OCI-LY7 (cell line): Measurements from ENCODE around the gene BAX. TPM values are rescaled to one million over a fixed set of nuclear protein-coding genes. Genes with fewer than 3 reads are reported as not detected.

ENCODE experiments used
- BruUV-seq: library from RNA; stranded (reverse); fragments of 400-500 nt; replicated peaks from 2 replicates; lab custom pipeline; 2021; lab: Mats Ljungman, UMichigan
- CTCF ChIA-PET: fragments of 300-600 bp; sonication (Branson Sonifier 250); formaldehyde crosslinking; loops from one replicate; lab custom pipeline; 2022; ENCODE audit warnings: antibody characterized with exemption; ENCODE audit not compliant: unreplicated experiment; lab: Charles Lee
- POLR2A ChIA-PET: fragments of 300-600 bp; sonication (Branson Sonifier 250); formaldehyde crosslinking; loops from one replicate; lab custom pipeline; 2022; ENCODE audit warnings: antibody characterized with exemption; lab: Charles Lee
- DNase-seq: peaks from one replicate; pipeline ENCODE4 v3.0.0-alpha.2; 2015; ENCODE audit warnings: low spot score
- H2AFZ ChIP-seq: fragments of 200-600 bp; sonication (generic), shearing (Covaris generic); 2 replicates; pipeline ENCODE4 v1.6.1; 2014; ENCODE audit warnings: mild to moderate bottlenecking, antibody characterized with exemption, low read length, moderate library complexity
- H3K27ac ChIP-seq: fragments of 200-600 bp; sonication (generic); 2 replicates; pipeline ENCODE4 v1.5.1; 2014; ENCODE audit warnings: mixed run types, low read depth, mild to moderate bottlenecking, moderate library complexity, low read length, inconsistent platforms; ENCODE audit not compliant: poor library complexity, severe bottlenecking
- H3K36me3 ChIP-seq: fragments of 200-600 bp; sonication (generic); 2 replicates; pipeline ENCODE4 v1.6.1; 2014; ENCODE audit warnings: mild to moderate bottlenecking, antibody characterized with exemption, low read length, moderate library complexity, mixed read lengths; ENCODE audit not compliant: insufficient read depth
- H3K4me1 ChIP-seq: fragments of 200-600 bp; sonication (generic); 2 replicates; pipeline ENCODE4 v1.5.1; 2014; ENCODE audit warnings: mild to moderate bottlenecking, low read length; ENCODE audit not compliant: insufficient read depth, poor library complexity, severe bottlenecking
- H3K4me2 ChIP-seq: fragments of 200-600 bp; sonication (generic); 2 replicates; pipeline ENCODE4 v1.6.1; 2014; ENCODE audit warnings: mild to moderate bottlenecking, low read length
- H3K4me3 ChIP-seq: fragments of 200-600 bp; sonication (generic); 2 replicates; pipeline ENCODE4 v1.5.1; 2014; ENCODE audit warnings: mild to moderate bottlenecking, low read depth, low read length; ENCODE audit not compliant: poor library complexity, severe bottlenecking
- H3K79me2 ChIP-seq: fragments of 200-600 bp; sonication (generic); 2 replicates; pipeline ENCODE4 v1.6.1; 2016; ENCODE audit warnings: low read depth, mild to moderate bottlenecking, low read length, moderate library complexity, mixed read lengths; ENCODE audit not compliant: insufficient read depth
- H3K9me2 ChIP-seq: fragments of 200-600 bp; sonication (generic); 2 replicates; pipeline ENCODE4 v1.6.1; 2016; ENCODE audit warnings: mild to moderate bottlenecking, low read length, mixed read lengths; ENCODE audit not compliant: insufficient read depth
- H3K9me3 ChIP-seq: fragments of 200-600 bp; sonication (generic); 2 replicates; pipeline ENCODE4 v1.6.1; 2014; ENCODE audit warnings: mild to moderate bottlenecking, mixed run types, low read length, mixed read lengths
- H4K20me1 ChIP-seq: fragments of 200-600 bp; sonication (generic); 2 replicates; pipeline ENCODE4 v1.6.1; 2014; ENCODE audit warnings: mild to moderate bottlenecking, antibody characterized with exemption, low read length, moderate library complexity, mixed read lengths; ENCODE audit not compliant: insufficient read depth
- CTCF ChIP-seq: fragments of 200-600 bp; sonication (generic); conservative IDR thresholded peaks from 2 replicates; pipeline ENCODE4 v1.5.1; 2014; ENCODE audit warnings: mild to moderate bottlenecking, antibody characterized with exemption, low read length, moderate library complexity, mixed read lengths
- EZH2phosphoT487 ChIP-seq: fragments of 200-600 bp; sonication (generic); IDR thresholded peaks from 2 replicates; pipeline ENCODE4 v1.6.1; 2018; ENCODE audit warnings: low read depth, borderline replicate concordance, mild to moderate bottlenecking, mixed run types, antibody characterized with exemption, low read length, moderate library complexity, mixed read lengths
- intact Hi-C: fragments of 100-400 bp; cut with micrococcal nuclease; formaldehyde crosslinking; loops from one replicate; pipeline ENCODE4 v1.10.0; 2022; ENCODE audit not compliant: unreplicated experiment
- total RNA-seq, 2 experiments: library from RNA; depleted of rRNA in 1 of 2; stranded (reverse); fragments of >200 nt in 1 of 2; shearing (Covaris generic) in 1 of 2; gene quantifications; 2 replicates each; pipeline ENCODE4 v1.2.3, GENCODE V29; 2014 to 2022

The BAX gene
- total RNA-seq, 2 experiments from 2014 or later = 83.9 to 95.2 TPM

- Histone ChIP-seq H3K36me3 (peaks cover 47% of the 10 kb centered on the region), H3K79me2 (peaks cover 17% of the 10 kb centered on the region; the same call in 1 of the 2 replicates), H3K27ac (no peak overlapping the region), H3K9me2 (no peaks in the 10 kb centered on the region), H3K4me1 (peaks cover 51% of the 10 kb centered on the region), H2AFZ (no peak overlapping the region), H3K9me3 (no peaks in the 10 kb centered on the region), H3K4me3 (no peak overlapping the region), H3K4me2 (no peak overlapping the region), H4K20me1 (no peaks in the 10 kb centered on the region)
- intact Hi-C loops = no loop called here
- ChIA-PET POLR2A (no interaction called here), CTCF (interaction anchor here (0.7 kb wide), 1 partner anchor 173 kb away, joined by 3 read pairs; no protein-coding TSS in a partner anchor)
- DNase-seq = no peak
- no peak for TF ChIP-seq EZH2phosphoT487
- TF ChIP-seq CTCF = no peak
- no TSS peak for BruUV-seq
Measured at GRCh38 chr19:48968813-48969218, 14.1 kb downstream of the BAX start.

- DNase-seq = peak; percentile 79
- POLR2A ChIA-PET = no interaction called here
- TF ChIP-seq CTCF (no peak), EZH2phosphoT487 (no peak)
- no peaks in the 10 kb centered on the region for H4K20me1 ChIP-seq
- H3K79me2 ChIP-seq = peaks cover 12% of the 10 kb centered on the region; the same call in 1 of the 2 replicates
- no peaks in the 10 kb centered on the region for H3K9me3 ChIP-seq
- peaks cover 53% of the 10 kb centered on the region for H3K36me3 ChIP-seq
- CTCF ChIA-PET = interaction anchor here (0.7 to 1.7 kb wide), 2 partner anchors 127 to 174 kb away, joined by 3 to 5 read pairs; no protein-coding TSS in a partner anchor
- intact Hi-C loops = loop anchor here (2.0 to 5.0 kb wide), 2 partner anchors 175 to 322 kb away; partner anchors contain the start of gene CA11
- BruUV-seq = no TSS peak
- peaks cover 44% of the 10 kb centered on the region for H3K4me1 ChIP-seq
- H3K4me2 ChIP-seq = no peak overlapping the region
- H3K4me3 ChIP-seq = no peak overlapping the region
- H2AFZ ChIP-seq = no peak overlapping the region
- no peaks in the 10 kb centered on the region for H3K9me2 ChIP-seq
- H3K27ac ChIP-seq = peak overlapping the region; percentile 24
Measured at GRCh38 chr19:48969276-48970138, 14.8 kb downstream of the BAX start.
